HCT116 (cell line): ENCODE data around the gene MKI67. TPM values are rescaled to one million over a fixed set of nuclear protein-coding genes. Genes with fewer than 3 reads are reported as not detected.

Experiments used
- ATAC-seq: fragments of 200-7000 bp; cut with Tn5 transposase; 2 replicates; pipeline ENCODE4 v1.9.1; 2020; ENCODE audit warnings: mild to moderate bottlenecking, moderate library complexity
- BruUV-seq: library from RNA; stranded (reverse); fragments of 400-500 nt; replicated peaks from 2 replicates; lab custom pipeline; 2021; lab: Mats Ljungman, UMichigan
- CTCF ChIA-PET: fragments of 300-600 bp; sonication (Branson Sonifier 250); formaldehyde crosslinking; loops from one replicate; lab custom pipeline; 2021; ENCODE audit warnings: antibody characterized with exemption; lab: Charles Lee
- POLR2A ChIA-PET: fragments of 300-600, 350-600 bp; sonication (Branson Sonifier 250); formaldehyde crosslinking; loops from one replicate; lab custom pipeline; 2021; ENCODE audit warnings: antibody characterized with exemption; lab: Charles Lee
- RAD21 ChIA-PET, 2 experiments: fragments of 300-600 bp; sonication (Branson Sonifier 250); formaldehyde crosslinking; loops; one replicate each; lab custom pipeline; 2023; ENCODE audit warnings: low total read pairs in 2 of 2; ENCODE audit not compliant: uncharacterized antibody in 2 of 2, unreplicated experiment in 2 of 2, low non-redundant PET in 1 of 2; lab: Charles Lee
- DNase-seq: peaks from one replicate; pipeline ENCODE4 v3.0.0-alpha.2; 2010; ENCODE audit warnings: low read depth, low spot score
- H2AFZ ChIP-seq: fragments of 200-600 bp; shearing (Covaris generic), sonication (generic); 2 replicates; pipeline ENCODE4 v1.6.1; 2017; ENCODE audit warnings: low read depth, mixed run types, mixed read lengths, antibody characterized with exemption, low read length; ENCODE audit not compliant: poor library complexity, severe bottlenecking
- H3K27ac ChIP-seq: 2 replicates; pipeline ENCODE4 v1.5.1; 2012; ENCODE audit warnings: low read depth, low read length
- H3K27me3 ChIP-seq: fragments of 200-600 bp; sonication (generic); 2 replicates; pipeline ENCODE4 v1.6.1; 2016; ENCODE audit warnings: mixed run types, low read length, mixed read lengths; ENCODE audit not compliant: insufficient read depth
- H3K36me3 ChIP-seq, 2 experiments: fragments of 200-500 bp in 1 of 2; fragments of 200-600 bp in 1 of 2; sonication (Bioruptor generic) in 1 of 2; sonication (generic) in 1 of 2; 2 replicates each; pipeline versions ENCODE4 v1.5.1 to v1.6.1; 2014 to 2016; ENCODE audit warnings: low read length in 2 of 2, inconsistent platforms in 1 of 2, mixed read lengths in 1 of 2, mixed run types in 1 of 2; ENCODE audit not compliant: insufficient read depth in 2 of 2, control insufficient read depth in 1 of 2
- H3K4me1 ChIP-seq, 2 experiments: fragments of 200-600 bp in 1 of 2; sonication (generic) in 1 of 2; 2 replicates each; pipeline versions ENCODE4 v1.5.1 to v1.6.1; 2012 to 2017; ENCODE audit warnings: low read length in 2 of 2, inconsistent platforms in 1 of 2, mild to moderate bottlenecking in 1 of 2, mixed read lengths in 1 of 2, mixed run types in 1 of 2, moderate library complexity in 1 of 2; ENCODE audit not compliant: insufficient read depth in 2 of 2, control insufficient read depth in 1 of 2
- H3K4me2 ChIP-seq: fragments of 200-600 bp; sonication (generic); 2 replicates; pipeline ENCODE4 v1.6.1; 2017; ENCODE audit warnings: mixed run types, low read length, mixed read lengths
- H3K4me3 ChIP-seq, 2 experiments: fragments of 200-600 bp in 1 of 2; sonication (generic) in 1 of 2; replicated peaks in 1 of 2; 2 replicates each; pipeline ENCODE4 v1.5.1; 2011 to 2016; ENCODE audit warnings: low read length in 2 of 2, control low read depth in 1 of 2, low read depth in 1 of 2, mild to moderate bottlenecking in 1 of 2, mixed read lengths in 1 of 2, mixed run types in 1 of 2
- H3K79me2 ChIP-seq: fragments of 200-600 bp; sonication (generic); 2 replicates; pipeline ENCODE4 v1.6.1; 2017; ENCODE audit warnings: mild to moderate bottlenecking, mixed run types, low read length, moderate library complexity, mixed read lengths; ENCODE audit not compliant: insufficient read depth
- H3K9ac ChIP-seq: fragments of 200-600 bp; sonication (generic); 2 replicates; pipeline ENCODE4 v1.6.1; 2016; ENCODE audit warnings: low read length, mixed read lengths
- H3K9me2 ChIP-seq: fragments of 200-600 bp; sonication (generic), shearing (Covaris generic); 2 replicates; pipeline ENCODE4 v1.6.1; 2017; ENCODE audit warnings: mixed run types, mild to moderate bottlenecking, moderate library complexity; ENCODE audit not compliant: insufficient read depth
- H3K9me3 ChIP-seq, 2 experiments: fragments of 200-500 bp in 1 of 2; fragments of 200-600 bp in 1 of 2; sonication (Bioruptor generic) in 1 of 2; sonication (generic) in 1 of 2; 2 replicates each; pipeline ENCODE4 v1.6.1; 2014 to 2017; ENCODE audit warnings: low read length in 2 of 2, mixed read lengths in 2 of 2, inconsistent platforms in 1 of 2, low read depth in 1 of 2, mild to moderate bottlenecking in 1 of 2, mixed run types in 1 of 2, moderate library complexity in 1 of 2; ENCODE audit not compliant: control insufficient read depth in 1 of 2, insufficient read depth in 1 of 2
- H4K20me1 ChIP-seq: fragments of 200-600 bp; sonication (generic), shearing (Covaris generic); 2 replicates; pipeline ENCODE4 v1.6.1; 2017; ENCODE audit warnings: mixed run types, mild to moderate bottlenecking, moderate library complexity; ENCODE audit not compliant: insufficient read depth
- CEBPB ChIP-seq: IDR thresholded peaks from 2 replicates; pipeline ENCODE4 v1.6.1; 2012; ENCODE audit warnings: low read depth
- EZH2phosphoT487 ChIP-seq: fragments of 200-600 bp; IDR thresholded peaks from 2 replicates; pipeline ENCODE4 v1.6.1; 2018; ENCODE audit warnings: antibody characterized with exemption, borderline replicate concordance
- JUND ChIP-seq: IDR thresholded peaks from 2 replicates; pipeline ENCODE4 v1.6.1; 2012
- MAX ChIP-seq: IDR thresholded peaks from 2 replicates; pipeline ENCODE4 v1.6.1; 2012
- POLR2A ChIP-seq: IDR thresholded peaks from 2 replicates; pipeline ENCODE4 v1.7.0; 2011; ENCODE audit warnings: borderline replicate concordance; ENCODE audit not compliant: insufficient read depth, insufficient read length; ENCODE audit errors: extremely low read depth
- REST ChIP-seq: IDR thresholded peaks from 2 replicates; pipeline ENCODE4 v1.6.1; 2012; ENCODE audit warnings: low read depth
- SRF ChIP-seq: IDR thresholded peaks from 2 replicates; pipeline ENCODE4 v1.6.1; 2012; ENCODE audit warnings: low read depth
- intact Hi-C: fragments of 100-400 bp; cut with micrococcal nuclease; formaldehyde crosslinking; loops from 2 replicates; pipeline ENCODE4 v1.10.0; 2022
- total RNA-seq: library from RNA; stranded (reverse); gene quantifications from one replicate; pipeline ENCODE4 v1.2.1, GENCODE V29; 2021; ENCODE audit not compliant: unreplicated experiment

Gene MKI67
- total RNA-seq, 1 experiment from 2014 or later, result 202 TPM

- no peak overlapping the region for H3K4me2 ChIP-seq
- ATAC-seq, result no peak
- no peaks in the 10 kb centered on the region for H3K36me3 ChIP-seq
- H3K79me2 ChIP-seq, result no peaks in the 10 kb centered on the region
- TF ChIP-seq EZH2phosphoT487 (no peak), JUND (no peak), CEBPB (no peak), REST (no peak), MAX (no peak), POLR2A (no peak), SRF (no peak)
- ChIA-PET RAD21 (no interaction called here), POLR2A (interaction anchor here (0.7 kb wide), 1 partner anchor 43 kb away, joined by 4 read pairs; no protein-coding TSS in a partner anchor), CTCF (interaction anchor here (0.8 to 3.1 kb wide), 7 partner anchors 8 to 75 kb away, joined by 3 to 14 read pairs (median 3); no protein-coding TSS in a partner anchor)
- DNase-seq, result no peak
- H3K4me1 ChIP-seq, result peaks cover 0 to 10% of the 10 kb centered on the region in 2 experiments; a peak in 2 of 4 replicates
- H3K27ac ChIP-seq, result no peak overlapping the region
- no peak overlapping the region for H3K4me3 ChIP-seq
- no peak overlapping the region for H2AFZ ChIP-seq
- BruUV-seq, result no TSS peak
- no peaks in the 10 kb centered on the region for H4K20me1 ChIP-seq
- no peak overlapping the region for H3K9ac ChIP-seq
- H3K9me2 ChIP-seq, result no peaks in the 10 kb centered on the region
- no peaks in the 10 kb centered on the region for H3K9me3 ChIP-seq
- intact Hi-C loops, result loop anchor here (5.0 kb wide), 2 partner anchors 249 to 434 kb away; no protein-coding TSS in a partner anchor
- peaks cover 4% of the 10 kb centered on the region; the same call in 1 of the 2 replicates for H3K27me3 ChIP-seq
These were observed 24.8 kb upstream of the MKI67 start for GRCh38 chr10:128151031-128151430.
